A549 (cell line): ENCODE data around the gene CFAP97D2. TPM values are rescaled to one million over a fixed set of nuclear protein-coding genes. Genes with fewer than 3 reads are reported as not detected.

Source experiments
- ATAC-seq, 2 experiments: fragments of 200-7000 bp in 1 of 2; fragments of >200 bp in 1 of 2; cut with Nextera tagmentation in 1 of 2; cut with Tn5 transposase in 1 of 2; 3 replicates each; pipeline versions ENCODE4 v1.8.0 to v1.9.1; 2018 to 2020; ENCODE audit warnings: mild to moderate bottlenecking in 1 of 2, moderate library complexity in 1 of 2
- CTCF ChIA-PET: fragments of 300-600 bp; sonication (Branson Sonifier 250); formaldehyde crosslinking; extraction: SDS; loops from one replicate; lab custom pipeline; 2021; ENCODE audit warnings: antibody characterized with exemption, inconsistent platforms; lab: Yijun Ruan, JAX
- POLR2A ChIA-PET: fragments of 350-600 bp; formaldehyde crosslinking; extraction: SDS; loops from one replicate; lab custom pipeline; 2021; ENCODE audit warnings: antibody characterized with exemption, inconsistent platforms; lab: Yijun Ruan, JAX
- DNase-seq, 2 experiments: peaks; one replicate each; pipeline versions ENCODE4 v3.0.0 to v3.0.0-alpha.2; 2011 to 2016; ENCODE audit warnings: low read depth in 1 of 2, low spot score in 1 of 2
- FAIRE-seq: peaks from 2 replicates; lab custom pipeline; 2011; peaks lifted over from hg19 to GRCh38; lab: Jason Lieb, UNC
- H3K27ac ChIP-seq, 2 experiments: fragments of >200 bp; sonication (Bioruptor Twin); formaldehyde crosslinking; 3 replicates each; pipeline ENCODE4 v1.5.1; 2016 to 2017
- H3K4me1 ChIP-seq: fragments of >200 bp; sonication (Bioruptor Twin); formaldehyde crosslinking; 3 replicates; pipeline ENCODE4 v1.6.1; 2016
- H3K4me2 ChIP-seq: fragments of >200 bp; sonication (Bioruptor Twin); formaldehyde crosslinking; 3 replicates; pipeline ENCODE4 v1.6.1; 2016
- H3K4me3 ChIP-seq: fragments of >200 bp; sonication (Bioruptor Twin); formaldehyde crosslinking; 3 replicates; pipeline ENCODE4 v1.5.1; 2016
- H3K9me3 ChIP-seq: fragments of >200 bp; sonication (Bioruptor Twin); formaldehyde crosslinking; 3 replicates; pipeline ENCODE4 v1.6.1; 2016
- BCL3 ChIP-seq: fragments of >200 bp; sonication (Bioruptor Twin); formaldehyde crosslinking; IDR thresholded peaks from 3 replicates; pipeline ENCODE4 v1.6.1; 2016
- BHLHE40 ChIP-seq: IDR thresholded peaks from 2 replicates; pipeline ENCODE4 v1.6.1; 2012; ENCODE audit warnings: low read depth, low read length, inconsistent platforms
- CHD2 ChIP-seq: fragments of 150-350 bp; IDR thresholded peaks from 2 replicates; pipeline ENCODE4 v1.6.1; 2014; ENCODE audit warnings: low read length; ENCODE audit not compliant: partially characterized antibody
- E2F6 ChIP-seq: IDR thresholded peaks from 2 replicates; pipeline ENCODE4 v1.6.1; 2012; ENCODE audit warnings: low read depth, borderline replicate concordance
- ELK1 ChIP-seq: fragments of 150-350 bp; IDR thresholded peaks from 2 replicates; pipeline ENCODE4 v1.6.1; 2014; ENCODE audit warnings: low read depth, mild to moderate bottlenecking, low read length
- FOSL2 ChIP-seq, 2 experiments: fragments of 450-650 bp in 1 of 2; fragments of >200 bp in 1 of 2; sonication (Bioruptor Twin) in 1 of 2; formaldehyde crosslinking; IDR thresholded peaks; 2 replicates each; pipeline versions ENCODE4 v1.5.0 to v1.6.1; 2016 to 2020; ENCODE audit warnings: mild to moderate bottlenecking in 1 of 2, moderate library complexity in 1 of 2
- FOXS1 ChIP-seq: fragments of 250-450 bp; sonication (Bioruptor Pico); IDR thresholded peaks from 2 replicates; pipeline ENCODE4 v1.5.0; 2020; ENCODE audit warnings: mild to moderate bottlenecking, moderate library complexity
- HDAC2 ChIP-seq: fragments of 200-600 bp; sonication (generic); IDR thresholded peaks from 2 replicates; pipeline ENCODE4 v1.6.1; 2016
- HMGXB4 ChIP-seq: fragments of 250-450 bp; sonication (Bioruptor Pico); IDR thresholded peaks from 2 replicates; pipeline ENCODE4 v1.5.0; 2021; ENCODE audit warnings: mild to moderate bottlenecking, moderate library complexity, borderline replicate concordance
- HOXB13 ChIP-seq: fragments of 250-450 bp; sonication (Bioruptor Pico); IDR thresholded peaks from 2 replicates; pipeline ENCODE4 v1.5.0; 2020; ENCODE audit warnings: low read depth, mild to moderate bottlenecking, moderate library complexity
- MYC ChIP-seq: IDR thresholded peaks from 2 replicates; pipeline ENCODE4 v1.6.1; 2012; ENCODE audit warnings: mild to moderate bottlenecking, inconsistent platforms, low read length, improper control_type of control experiment, borderline replicate concordance
- NPAS2 ChIP-seq: fragments of 250-450 bp; sonication (Bioruptor Pico); IDR thresholded peaks from 2 replicates; pipeline ENCODE4 v1.8.0; 2022; ENCODE audit warnings: mild to moderate bottlenecking, moderate library complexity, borderline replicate concordance
- PHF8 ChIP-seq: fragments of 200-600 bp; sonication (generic); IDR thresholded peaks from 2 replicates; pipeline ENCODE4 v1.6.1; 2016; ENCODE audit warnings: low read depth, mild to moderate bottlenecking, antibody characterized with exemption, moderate library complexity, borderline replicate concordance
- POLR2A ChIP-seq: IDR thresholded peaks from 2 replicates; pipeline ENCODE4 v1.6.1; 2012; ENCODE audit warnings: mild to moderate bottlenecking, low read length
- RNF2 ChIP-seq: fragments of 200-600 bp; sonication (generic); IDR thresholded peaks from 2 replicates; pipeline ENCODE4 v1.6.1; 2016; ENCODE audit warnings: low read depth, mild to moderate bottlenecking, antibody characterized with exemption, moderate library complexity, borderline replicate concordance
- ZC3H11A ChIP-seq: fragments of 450-650 bp; IDR thresholded peaks from 2 replicates; pipeline ENCODE4 v1.6.1; 2014; ENCODE audit warnings: antibody characterized with exemption, mild to moderate bottlenecking
- ZNF302 ChIP-seq: fragments of 250-450 bp; sonication (Bioruptor Pico); IDR thresholded peaks from 2 replicates; pipeline ENCODE4 v1.9.0; 2021; ENCODE audit warnings: inconsistent platforms, mild to moderate bottlenecking, moderate library complexity
- WGBS: methylation state at CpG from one replicate; pipeline ENCODE4 v1.1.6; 2017; ENCODE audit errors: missing lambda C conversion rate; 5-methylcytosine and 5-hydroxymethylcytosine counted together
- polyA plus RNA-seq, 4 experiments: library from polyadenylated mRNA; depleted of rRNA in 3 of 4; stranded (reverse); fragments of >200 nt; fragmentation: RNase III in 1 of 4; extraction: RNeasy Plus Mini Kit Qiagen cat#74134 plus additional on column Dnase treatment in 1 of 4; gene quantifications; 2 replicates in 3 of 4; 3 replicates in 1 of 4; pipeline ENCODE4 v1.2.3, GENCODE V29; 2011 to 2017
- TF ChIP-seq, protein P1 (sequence below): fragments of >200 bp; sonication (Bioruptor Twin); formaldehyde crosslinking; IDR thresholded peaks from 2 replicates; pipeline ENCODE4 v1.6.1; 2016

The CFAP97D2 gene
- polyA plus RNA-seq, 2 of the 4 experiments (the other 2 are of a cell fraction): not detected

DNA sequence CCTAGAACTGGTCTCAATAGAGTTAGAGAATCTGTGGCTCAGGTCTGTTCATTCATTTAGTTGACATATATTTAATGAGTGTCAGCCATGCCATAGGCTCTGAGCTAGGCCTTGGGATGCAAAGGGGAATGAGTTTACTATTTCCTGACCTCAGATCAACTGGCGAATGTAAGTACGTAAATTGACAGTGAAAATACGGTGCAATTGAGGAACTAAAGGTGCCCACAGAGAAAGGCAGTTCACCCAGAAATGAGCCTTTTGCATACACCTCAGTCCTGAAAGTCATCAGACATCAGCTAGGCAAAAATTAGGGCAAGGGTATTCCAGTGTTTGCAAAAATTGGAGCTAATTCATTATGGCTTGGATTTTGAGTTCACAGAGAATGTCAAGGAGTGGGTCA, 81.8 kb downstream of the CFAP97D2 start (continued):
- TF ChIP-seq BCL3: no peak
- TF ChIP-seq PHF8: no peak
- no peak for TF ChIP-seq HDAC2
- TF ChIP-seq NPAS2 (CRISPR knock-in tag): no peak
- TF ChIP-seq HMGXB4 (CRISPR knock-in tag): no peak
- TF ChIP-seq FOXS1 (CRISPR knock-in tag): no peak
- no peak for TF ChIP-seq ELK1
- no peak for TF ChIP-seq RNF2

GRCh38 chr13:114261328-114261965, 82.4 kb downstream of the CFAP97D2 start:
- ChIA-PET CTCF (no interaction called here), POLR2A (no interaction called here)
- WGBS: 90% methylated on average over 3 of the region's 3 CpGs
- no peak for FAIRE-seq
- no peak for ATAC-seq
- H3K9me3 ChIP-seq: no peaks in the 10 kb centered on the region
- DNase-seq: no peak
- TF ChIP-seq HMGXB4 (CRISPR knock-in tag): no peak
- no peak for TF ChIP-seq FOSL2 (IDR thresholded peaks at IDR 0.05)
- TF ChIP-seq FOSL2 (CRISPR knock-in tag; IDR thresholded peaks at IDR 0.05): no peak
- no peak for TF ChIP-seq FOXS1 (CRISPR knock-in tag)
- no peak for TF ChIP-seq MYC
- no peak for TF ChIP-seq POLR2A
- TF ChIP-seq, protein P1, sequence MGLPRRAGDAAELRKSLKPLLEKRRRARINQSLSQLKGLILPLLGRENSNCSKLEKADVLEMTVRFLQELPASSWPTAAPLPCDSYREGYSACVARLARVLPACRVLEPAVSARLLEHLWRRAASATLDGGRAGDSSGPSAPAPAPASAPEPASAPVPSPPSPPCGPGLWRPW: no peak
- no peak for TF ChIP-seq RNF2
- TF ChIP-seq CHD2: no peak
- no peak for TF ChIP-seq ZNF302 (CRISPR knock-in tag)
- TF ChIP-seq BHLHE40: no peak
- no peak for TF ChIP-seq ZC3H11A
- TF ChIP-seq E2F6: no peak
- no peak for TF ChIP-seq HOXB13 (CRISPR knock-in tag)
- TF ChIP-seq, all 56 proteins: peak for 0
- Histone ChIP-seq H3K4me3 (no peak overlapping the region), H3K4me2 (no peak overlapping the region), H3K27ac (no peak overlapping the region), H3K4me1 (no peaks in the 10 kb centered on the region)
